PC-3 (cell line): Measurements from ENCODE around the gene NHLRC2. TPM values are rescaled to one million over a fixed set of nuclear protein-coding genes. Genes with fewer than 3 reads are reported as not detected.

Experiments used
- ATAC-seq: fragments of 200-7000 bp; cut with Tn5 transposase; 2 replicates; pipeline ENCODE4 v1.9.1; 2020; ENCODE audit warnings: mild to moderate bottlenecking, moderate library complexity
- BruUV-seq: library from RNA; stranded (reverse); fragments of 400-500 nt; replicated peaks from 2 replicates; lab custom pipeline; 2021; lab: Mats Ljungman, UMichigan
- CTCF ChIA-PET: fragments of 300-600 bp; sonication (Branson Sonifier 250); formaldehyde crosslinking; loops from one replicate; lab custom pipeline; 2022; ENCODE audit warnings: antibody characterized with exemption; lab: Charles Lee
- POLR2A ChIA-PET: fragments of 300-600 bp; sonication (Branson Sonifier 250); formaldehyde crosslinking; loops from one replicate; lab custom pipeline; 2022; ENCODE audit warnings: antibody characterized with exemption; ENCODE audit not compliant: unreplicated experiment; lab: Charles Lee
- DNase-seq: peaks from one replicate; pipeline ENCODE4 v3.0.0-alpha.2; 2015
- H2AFZ ChIP-seq: fragments of 300-600 bp; sonication (generic); 2 replicates; pipeline ENCODE4 v1.6.0; 2016; ENCODE audit warnings: antibody characterized with exemption, low read length
- H3F3A ChIP-seq: fragments of 300-600 bp; sonication (generic); one replicate; pipeline ENCODE4 v1.6.0; 2017; ENCODE audit warnings: antibody characterized with exemption, low read length, control low read depth, mild to moderate bottlenecking; ENCODE audit not compliant: unreplicated experiment
- H3K27ac ChIP-seq: fragments of 300-600 bp; sonication (generic); 2 replicates; pipeline ENCODE4 v1.5.1; 2016; ENCODE audit warnings: mild to moderate bottlenecking, low read length
- H3K27me3 ChIP-seq: fragments of 300-600 bp; sonication (generic); 2 replicates; pipeline ENCODE4 v1.6.1; 2016; ENCODE audit warnings: low read length, mixed read lengths
- H3K36me3 ChIP-seq: fragments of 300-600 bp; sonication (generic); 2 replicates; pipeline ENCODE4 v1.6.1; 2016; ENCODE audit warnings: low read depth, mixed run types, low read length, mixed read lengths
- H3K4me1 ChIP-seq: fragments of 300-600 bp; sonication (generic); 2 replicates; pipeline ENCODE4 v1.5.1; 2016; ENCODE audit warnings: low read length; ENCODE audit not compliant: insufficient read depth
- H3K4me2 ChIP-seq: fragments of 300-600 bp; sonication (generic); 2 replicates; pipeline ENCODE4 v1.6.0; 2016; ENCODE audit warnings: low read length
- H3K4me3 ChIP-seq: fragments of 300-600 bp; sonication (generic); 2 replicates; pipeline ENCODE4 v1.5.1; 2016; ENCODE audit warnings: mild to moderate bottlenecking, low read length, mixed read lengths
- H3K79me2 ChIP-seq: fragments of 300-600 bp; sonication (generic); 2 replicates; pipeline ENCODE4 v1.6.1; 2017; ENCODE audit warnings: low read length, mixed read lengths
- H3K9ac ChIP-seq: fragments of 300-600 bp; sonication (generic); 2 replicates; pipeline ENCODE4 v1.6.0; 2016; ENCODE audit warnings: mild to moderate bottlenecking, low read length
- H3K9me2 ChIP-seq: fragments of 300-600 bp; sonication (generic); replicated peaks from 2 replicates; pipeline ENCODE4 v1.6.1; 2016; ENCODE audit warnings: mixed run types, low read length, mixed read lengths
- H3K9me3 ChIP-seq: fragments of 300-600 bp; sonication (generic); 2 replicates; pipeline ENCODE4 v1.6.1; 2016; ENCODE audit warnings: low read length, mixed read lengths
- H4K20me1 ChIP-seq: fragments of 300-600 bp; sonication (generic); 2 replicates; pipeline ENCODE4 v1.6.1; 2016; ENCODE audit warnings: low read length, mixed read lengths
- CTCF ChIP-seq: fragments of 300-600 bp; sonication (generic); conservative IDR thresholded peaks from 2 replicates; pipeline ENCODE4 v1.5.1; 2017; ENCODE audit warnings: antibody characterized with exemption, low read depth, mild to moderate bottlenecking, low read length
- EZH2 ChIP-seq: fragments of 300-600 bp; sonication (generic); IDR thresholded peaks from one replicate; pipeline ENCODE4 v1.6.1; 2017; ENCODE audit warnings: antibody characterized with exemption, mild to moderate bottlenecking, low read length; ENCODE audit not compliant: unreplicated experiment
- EZH2phosphoT487 ChIP-seq: fragments of 300-600 bp; sonication (generic); IDR thresholded peaks from 2 replicates; pipeline ENCODE4 v1.6.1; 2018; ENCODE audit warnings: mild to moderate bottlenecking, antibody characterized with exemption, low read length, borderline replicate concordance
- intact Hi-C: fragments of 100-400 bp; cut with micrococcal nuclease; formaldehyde crosslinking; loops from 2 replicates; pipeline ENCODE4 v1.9.0; 2023
- total RNA-seq: library from RNA; depleted of rRNA; stranded (reverse); fragments of >200 nt; gene quantifications from 2 replicates; pipeline ENCODE4 v1.2.3, GENCODE V29; 2014; rRNA removed

Gene NHLRC2
- total RNA-seq, 1 experiment from 2014 or later, result 17.5 TPM

GRCh38 chr10:113965683-113966082 is 111.2 kb downstream of the NHLRC2 start:
- Histone ChIP-seq H3F3A (no peaks in the 10 kb centered on the region), H3K4me1 (peaks cover 2% of the 10 kb centered on the region; the same call in 1 of the 2 replicates), H3K27me3 (no peaks in the 10 kb centered on the region), H3K4me2 (no peak overlapping the region), H3K9ac (no peak overlapping the region), H2AFZ (no peak overlapping the region), H3K27ac (no peak overlapping the region), H3K79me2 (no peaks in the 10 kb centered on the region), H3K4me3 (no peak overlapping the region), H3K9me2 (no peaks in the 10 kb centered on the region), H4K20me1 (no peaks in the 10 kb centered on the region), H3K36me3 (no peaks in the 10 kb centered on the region), H3K9me3 (no peaks in the 10 kb centered on the region)
- CTCF ChIA-PET, result interaction anchor here (0.7 kb wide), 1 partner anchor 21 kb away, joined by 3 read pairs; no protein-coding TSS in a partner anchor
- BruUV-seq, result no TSS peak
- DNase-seq (no peak), ATAC-seq (no peak)
- intact Hi-C loops, result no loop called here
- no peak for TF ChIP-seq EZH2
- TF ChIP-seq EZH2phosphoT487, result no peak
- no peak for TF ChIP-seq CTCF
- POLR2A ChIA-PET, result no interaction called here

Other genes with a start within 250 kb of the NHLRC2 start
- gene NRAP, start 190.6 kb upstream of the NHLRC2 start, total RNA-seq, result not detected in 2 replicates
- 13.2 and 13.7 TPM in 2 replicates for gene CASP7, start 174.7 kb upstream of the NHLRC2 start, total RNA-seq
- gene PLEKHS1, start 103.0 kb upstream of the NHLRC2 start, total RNA-seq, result not detected in 2 replicates
- 3.3 and 5.0 TPM in 2 replicates for gene DCLRE1A, start 579 bp upstream of the NHLRC2 start, total RNA-seq
- 0.15 and 0.29 TPM in 2 replicates for gene ADRB1, start 189.2 kb downstream of the NHLRC2 start, total RNA-seq